Stimulated activated CD4-positive, alpha-beta T cell treated with anti-CD3 and anti-CD28 coated beads, Interleukin-1b, Interleukin-23, amount 100 ng/mL, for 24 hours (primary cell): ENCODE results near the gene PTPRT.

Experiments used
- DNase-seq, 4 experiments: peaks; one replicate each; pipeline ENCODE4 v3.0.0-alpha.2; 2020; ENCODE audit warnings: low read depth in 4 of 4, low spot score in 1 of 4

Gene PTPRT

DNA sequence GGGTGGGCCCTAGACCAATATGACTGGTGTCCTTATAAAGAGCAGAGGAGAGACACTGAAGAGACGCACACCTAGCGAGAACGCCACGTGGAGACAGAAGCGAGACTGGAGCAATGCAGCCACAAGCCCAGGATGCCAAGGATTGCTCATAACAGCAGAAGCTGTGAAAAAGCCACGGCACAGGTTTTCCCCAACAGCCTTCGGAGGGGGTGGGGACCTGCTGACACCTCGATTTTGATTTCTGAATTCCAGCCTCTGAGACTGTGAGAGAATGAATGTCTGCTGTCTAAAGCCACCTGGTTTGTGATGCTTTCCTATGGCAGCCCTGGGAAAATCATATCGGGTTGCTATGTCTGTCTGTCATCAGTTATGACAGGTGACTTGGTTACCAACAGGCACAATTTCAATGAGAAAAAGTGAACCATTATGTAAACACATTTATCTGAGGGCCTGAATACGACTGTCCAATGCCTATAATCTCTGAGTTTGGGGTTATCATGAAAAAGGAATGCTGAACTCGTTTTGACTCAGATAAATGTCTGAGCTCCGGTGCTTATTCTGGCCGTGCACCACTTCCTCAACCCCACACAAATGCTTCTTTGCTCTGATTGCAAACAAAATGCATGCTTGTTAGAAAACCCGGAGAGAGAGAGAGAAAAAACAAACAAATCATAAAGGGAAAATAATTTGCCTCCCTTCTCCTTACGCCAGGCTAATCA is 769.7 kb downstream of the PTPRT start:
- no peak for DNase-seq

GRCh38 chr20:42406826-42407225 is 782.9 kb downstream of the PTPRT start:
- no peak for DNase-seq

DNA sequence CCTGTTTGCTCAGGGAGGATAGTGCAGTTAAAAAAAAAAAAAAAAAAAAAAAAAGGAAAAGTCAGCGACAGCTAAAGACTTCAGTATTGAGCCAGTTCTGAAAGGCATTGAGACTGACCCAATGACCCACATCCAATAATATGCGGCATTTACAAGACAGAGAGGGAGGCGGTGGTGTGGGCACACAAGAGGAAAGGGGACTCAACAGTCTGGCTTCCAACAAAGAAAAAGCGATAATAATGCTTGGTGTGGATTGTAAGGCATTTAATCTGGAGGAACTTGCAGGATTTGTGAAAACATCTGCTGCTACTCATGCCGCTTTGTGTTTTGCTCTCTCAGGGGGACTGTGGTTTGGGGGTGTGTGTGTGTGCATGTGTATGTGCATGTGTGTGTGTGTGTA is 787.3 kb downstream of the PTPRT start:
- no peak for DNase-seq

DNA sequence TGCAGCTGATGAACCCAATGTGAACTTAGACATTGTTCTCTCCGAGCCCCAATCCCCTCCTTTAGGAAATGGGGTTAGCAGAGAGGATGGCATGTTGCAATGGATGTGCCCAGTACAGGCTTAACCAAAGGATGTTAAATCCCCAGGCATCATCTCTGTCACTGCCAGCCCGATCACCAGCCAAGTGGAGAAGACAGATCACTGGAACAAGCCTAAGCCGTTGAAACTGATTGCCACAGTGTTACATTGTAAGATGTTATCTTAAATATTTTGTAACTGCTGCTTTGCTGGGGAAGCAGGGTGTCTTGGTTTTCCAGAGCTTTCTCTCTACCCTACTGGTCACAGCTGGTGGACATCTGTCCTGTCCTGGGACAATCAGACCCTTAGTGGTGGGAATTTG is 788.1 kb downstream of the PTPRT start:
- DNase-seq = no peak

- DNase-seq = no peak
These were observed 789.9 kb downstream of the PTPRT start for GRCh38 chr20:42399802-42400201.

GRCh38 chr20:42392442-42392841 is 797.3 kb downstream of the PTPRT start:
- DNase-seq = no peak

DNA sequence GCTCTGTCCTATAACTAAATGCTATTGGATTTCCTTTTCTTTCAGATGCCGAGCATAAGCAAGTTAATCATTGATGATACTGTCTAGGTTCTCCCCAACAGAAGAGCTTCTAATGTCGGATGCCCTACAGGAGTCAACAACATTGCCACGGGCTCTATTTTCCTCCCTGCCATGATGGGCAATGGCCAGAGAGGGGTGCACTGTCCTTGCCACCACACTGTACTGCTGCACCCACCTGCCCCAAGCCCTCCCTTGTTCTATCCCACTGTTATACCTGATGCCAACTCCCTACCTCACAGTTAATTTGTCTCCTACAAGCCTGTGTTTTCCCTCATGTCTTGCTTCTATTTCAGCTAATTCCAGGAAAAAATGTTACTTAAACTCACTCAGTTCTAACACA is 797.9 kb downstream of the PTPRT start:
- no peak for DNase-seq

DNA sequence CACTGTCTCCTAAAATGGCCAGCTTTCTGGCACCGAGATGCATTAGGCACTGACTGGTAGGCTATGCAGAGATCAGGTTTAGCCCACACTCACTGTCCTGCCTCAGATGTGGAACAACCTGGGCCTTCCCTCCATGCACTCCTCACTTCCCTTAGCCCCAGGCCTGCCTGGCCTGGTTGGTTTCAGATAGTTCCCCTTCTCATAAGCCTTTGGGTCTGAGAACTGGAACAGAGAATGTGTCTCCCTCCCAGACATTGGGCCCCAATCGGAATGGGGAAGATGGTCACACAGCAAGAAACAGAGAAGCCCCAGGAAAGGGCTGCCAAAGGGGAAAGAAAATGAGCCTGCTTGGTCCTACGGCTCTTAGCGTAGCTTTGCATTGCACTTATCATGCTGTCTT is 809.4 kb downstream of the PTPRT start:
- DNase-seq = no peak

GRCh38 chr20:42379385-42379784 is 810.3 kb downstream of the PTPRT start:
- DNase-seq = no peak

- DNase-seq = no peak
These were observed 810.9 kb downstream of the PTPRT start for GRCh38 chr20:42378826-42379225.

GRCh38 chr20:42376131-42376530 is 813.6 kb downstream of the PTPRT start:
- no peak for DNase-seq

- DNase-seq = no peak
These were observed 816.7 kb downstream of the PTPRT start for GRCh38 chr20:42373049-42373448.

DNA sequence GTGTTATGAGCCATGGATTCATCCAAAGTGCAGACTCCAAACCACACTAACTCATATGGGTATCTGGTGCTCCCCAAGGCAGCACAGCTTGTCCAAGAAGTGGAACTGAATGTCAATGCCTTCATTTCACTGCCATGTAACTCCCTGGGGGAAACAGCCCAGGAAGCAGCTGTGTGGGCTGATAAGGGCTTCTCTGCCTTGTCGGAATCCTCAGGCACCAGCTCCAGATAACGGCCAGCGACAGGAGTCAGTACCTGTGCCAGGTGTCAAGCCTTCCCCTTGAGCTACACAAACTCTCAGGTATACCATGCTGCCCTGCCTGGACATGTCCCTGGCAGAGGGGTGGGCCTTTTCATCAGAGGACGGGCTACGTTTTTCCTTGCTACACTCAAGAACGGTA is 819.6 kb downstream of the PTPRT start:
- no peak for DNase-seq

- no peak for DNase-seq
These were observed 820.8 kb downstream of the PTPRT start for GRCh38 chr20:42368910-42369309.

GRCh38 chr20:42366626-42367025 is 823.1 kb downstream of the PTPRT start:
- no peak for DNase-seq

DNA sequence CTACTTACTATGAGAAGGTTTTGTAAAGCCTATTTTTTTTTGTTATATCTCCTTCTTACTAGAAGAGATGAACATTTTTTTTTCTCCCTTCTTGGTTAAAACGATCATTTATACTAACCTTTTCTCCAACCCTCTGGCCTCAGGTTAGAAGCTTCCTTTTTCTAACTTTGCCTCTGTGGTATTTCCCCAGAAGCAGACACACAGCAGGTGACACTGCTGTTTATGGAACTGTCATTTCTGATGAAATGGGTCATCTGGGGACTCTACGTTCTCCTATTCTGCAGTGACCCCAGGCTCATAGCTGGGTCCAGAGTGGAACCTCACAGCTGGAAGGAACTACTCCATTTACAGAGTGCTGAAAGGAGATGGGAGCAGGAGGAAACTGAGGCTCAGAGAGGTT is 825.3 kb downstream of the PTPRT start:
- DNase-seq = no peak

- DNase-seq = no peak
These were observed 828.2 kb downstream of the PTPRT start for GRCh38 chr20:42361402-42361970.

GRCh38 chr20:42360621-42361020 is 829.1 kb downstream of the PTPRT start:
- no peak for DNase-seq

DNA sequence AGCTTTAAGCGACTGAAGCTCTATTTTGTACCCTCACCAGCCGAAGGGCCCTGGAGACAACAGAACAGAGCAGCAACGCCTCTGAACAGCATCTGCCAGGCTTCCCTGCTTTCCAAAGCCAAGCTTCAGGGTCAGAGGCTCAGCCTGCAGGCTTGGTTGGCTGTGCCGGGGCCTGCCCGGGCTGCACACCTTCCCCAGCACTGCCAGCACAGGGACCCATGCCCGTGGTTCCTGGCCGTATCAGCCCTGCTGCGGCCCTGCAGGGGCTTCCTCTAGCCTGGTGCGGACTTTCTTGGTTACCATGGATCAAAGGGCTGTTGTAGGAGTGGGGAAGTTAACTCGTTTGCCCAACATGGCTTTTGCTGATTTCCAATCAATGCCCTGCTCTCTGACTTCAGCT is 830.1 kb downstream of the PTPRT start:
- no peak for DNase-seq

DNA sequence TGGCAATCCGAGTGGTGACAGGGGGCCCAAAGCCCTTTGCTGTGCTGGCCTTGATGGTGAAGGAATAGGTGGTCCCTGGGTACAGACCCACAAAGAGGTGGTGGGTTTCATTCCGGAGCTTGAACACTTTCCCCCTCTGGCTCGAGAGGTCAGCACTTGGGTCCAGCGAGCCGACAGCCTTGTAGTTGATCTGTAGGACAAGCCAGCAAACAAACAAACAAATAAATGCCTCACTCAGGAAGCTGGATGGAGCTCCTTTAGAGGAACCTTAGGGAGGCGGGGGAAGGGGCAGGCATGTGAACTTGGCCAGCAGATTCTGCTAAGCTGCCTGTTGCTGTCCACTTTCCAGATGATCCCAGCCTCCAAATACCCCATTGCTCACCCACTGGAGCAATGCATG is 837.6 kb downstream of the PTPRT start:
- DNase-seq = no peak

GRCh38 chr20:42350521-42350920 is 839.2 kb downstream of the PTPRT start:
- no peak for DNase-seq

DNA sequence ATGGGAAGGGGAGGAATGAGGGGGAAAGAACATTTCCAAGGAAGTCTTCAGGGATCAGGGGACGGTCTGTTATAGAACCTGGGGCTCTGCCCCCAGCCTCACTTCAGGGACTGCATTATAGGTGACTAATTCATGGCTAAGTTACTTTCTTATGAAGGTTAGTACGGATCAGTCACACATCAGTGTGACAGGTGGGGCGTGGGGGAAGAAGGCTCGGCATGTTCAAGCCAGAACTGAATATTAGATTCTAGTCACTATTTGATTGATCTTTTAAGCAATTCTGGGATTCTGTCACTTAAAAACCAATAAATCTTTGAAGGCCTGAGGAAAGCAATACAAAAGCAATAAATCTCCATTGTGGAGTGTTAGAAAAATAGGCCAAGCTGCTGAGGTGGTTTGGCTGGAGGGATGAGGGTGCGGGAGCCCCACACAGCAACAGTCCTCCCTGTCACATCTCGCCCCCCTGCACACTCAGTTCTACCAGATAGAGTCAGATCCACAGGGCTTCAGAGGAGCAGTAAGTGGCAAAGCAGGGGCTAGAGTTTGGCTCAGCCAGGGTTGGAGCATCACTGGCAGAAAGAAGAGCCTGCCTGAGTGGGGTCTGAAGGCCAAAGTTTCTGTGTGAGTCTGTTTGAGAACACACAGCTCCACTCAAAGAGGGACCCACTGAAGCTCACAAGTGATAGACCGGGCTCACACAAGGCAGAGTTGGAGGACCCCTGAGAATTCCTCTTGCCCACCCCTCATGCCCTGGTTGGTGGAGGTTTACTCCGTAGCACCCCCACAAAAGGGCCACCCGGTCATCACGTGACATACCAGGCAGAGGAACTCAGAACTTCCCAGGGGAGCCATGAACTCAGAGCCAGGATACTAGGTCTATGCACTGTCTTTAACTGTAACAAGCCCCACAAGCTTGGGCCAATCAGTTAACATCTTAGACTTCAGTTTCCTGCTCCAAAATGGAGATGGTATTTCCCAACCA is 843.2 kb downstream of the PTPRT start:
- no peak for DNase-seq
